Stimulated activated CD8-positive, alpha-beta memory T cell treated with anti-CD3 and anti-CD28 coated beads, Interleukin-2, amount 100 ng/mL, for 1 hour (primary cell): ENCODE results near the gene DGKD.
"Not testable (repeated sequence)": the region's sequence is repeated elsewhere in the genome, so short reads cannot be mapped to it uniquely, and the experiment has no call there.

ENCODE experiments used
- DNase-seq, 2 donors: peaks; one replicate each; pipeline ENCODE4 v3.0.0-alpha.2; 2020; ENCODE audit warnings: low read depth in 2 of 2

Gene DGKD

GRCh38 chr2:233386382-233387041, 32.2 kb downstream of the DGKD start:
- no peak for DNase-seq

DNA sequence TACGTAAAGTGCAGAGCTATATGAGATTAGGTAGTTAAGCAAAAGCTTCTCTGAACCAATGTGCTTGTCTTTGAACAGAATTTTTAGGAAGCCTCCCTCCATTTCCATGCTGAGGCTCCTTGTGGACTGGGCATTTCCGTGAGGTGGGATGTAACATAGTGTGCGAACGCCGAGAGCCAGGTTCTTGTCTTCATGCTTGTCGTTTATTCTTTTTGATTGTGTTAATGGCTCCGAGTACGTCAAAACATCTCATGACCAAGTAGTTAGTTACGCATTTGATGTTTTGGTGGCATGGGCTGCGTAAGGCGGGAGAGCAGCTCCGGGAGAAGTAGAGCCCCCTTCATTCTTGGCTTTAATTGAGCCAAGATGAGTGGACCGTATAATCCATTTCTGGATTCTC, 32.9 kb downstream of the DGKD start:
- DNase-seq = no peak

DNA sequence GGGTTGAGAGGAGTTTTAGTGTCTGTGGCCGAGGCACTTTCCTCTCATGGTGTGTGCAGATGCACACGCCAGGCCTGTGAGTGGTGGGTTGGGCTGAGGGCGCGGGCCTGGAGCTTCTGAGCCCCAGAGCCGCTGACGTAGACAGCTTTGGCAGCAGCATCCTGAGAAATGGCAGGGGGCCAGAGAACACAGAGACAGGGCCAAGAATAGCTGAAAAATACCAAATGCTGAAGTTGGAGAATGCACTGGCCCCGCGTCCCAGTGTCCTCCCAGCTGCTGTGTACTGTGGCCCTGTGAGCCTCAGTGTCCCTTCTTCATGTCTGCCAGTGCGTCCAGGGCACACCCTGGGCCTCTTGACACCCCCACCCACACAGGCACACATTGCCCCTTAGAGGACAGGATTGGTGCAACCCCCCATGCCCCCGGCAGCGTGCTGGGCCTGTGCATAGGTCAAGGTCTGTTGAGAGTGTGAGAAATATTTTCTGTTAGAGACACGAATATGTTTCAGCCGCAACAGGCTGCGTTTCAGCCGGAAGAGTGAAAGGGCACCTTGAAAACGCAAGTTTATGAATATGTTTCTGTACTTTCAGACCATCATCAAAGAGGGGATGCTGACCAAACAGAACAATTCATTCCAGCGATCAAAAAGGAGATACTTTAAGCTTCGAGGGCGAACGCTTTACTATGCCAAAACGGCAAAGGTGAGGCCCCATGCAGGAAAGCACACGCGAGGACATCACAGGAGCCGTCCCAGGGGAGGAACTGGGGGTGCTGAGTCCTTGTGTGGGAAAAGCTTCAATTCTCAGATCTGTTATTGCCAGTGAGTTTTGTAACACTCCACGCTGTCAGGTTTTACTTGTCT, 33.6 kb downstream of the DGKD start:
- DNase-seq = no peak

DNA sequence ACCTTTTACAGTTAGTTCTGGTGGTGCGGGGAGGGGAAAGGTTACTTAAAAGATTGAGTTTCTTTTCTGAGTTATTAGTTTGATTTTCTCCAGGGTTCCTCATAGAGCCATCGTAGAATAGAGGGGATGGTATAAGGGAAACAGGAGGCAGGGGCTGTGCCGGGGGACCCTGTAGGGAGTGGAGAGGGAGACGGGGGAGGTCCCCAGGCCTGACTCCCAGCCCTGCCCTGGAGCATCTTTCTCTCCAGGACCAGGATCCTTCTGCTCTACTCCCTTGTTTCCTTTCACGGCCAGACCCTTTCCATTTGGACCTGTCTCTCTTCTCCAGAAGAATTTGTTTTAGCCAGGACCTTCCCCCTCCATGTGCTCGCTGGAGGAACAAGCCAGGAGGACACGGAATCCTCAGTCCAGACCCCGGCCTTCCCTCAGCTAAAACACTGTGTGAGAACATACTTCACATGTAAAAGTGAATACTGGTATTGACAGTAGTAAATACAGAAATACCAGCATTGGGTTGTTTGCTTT, 35.4 kb downstream of the DGKD start:
- DNase-seq = no peak

GRCh38 chr2:233395687-233396086, 41.4 kb downstream of the DGKD start:
- DNase-seq = no peak

GRCh38 chr2:233396726-233397665, 42.7 kb downstream of the DGKD start:
- DNase-seq = not testable (repeated sequence)

- DNase-seq = no peak
These were observed 45.3 kb downstream of the DGKD start for GRCh38 chr2:233399306-233400225.

GRCh38 chr2:233400341-233400740, 46.0 kb downstream of the DGKD start:
- DNase-seq = no peak

DNA sequence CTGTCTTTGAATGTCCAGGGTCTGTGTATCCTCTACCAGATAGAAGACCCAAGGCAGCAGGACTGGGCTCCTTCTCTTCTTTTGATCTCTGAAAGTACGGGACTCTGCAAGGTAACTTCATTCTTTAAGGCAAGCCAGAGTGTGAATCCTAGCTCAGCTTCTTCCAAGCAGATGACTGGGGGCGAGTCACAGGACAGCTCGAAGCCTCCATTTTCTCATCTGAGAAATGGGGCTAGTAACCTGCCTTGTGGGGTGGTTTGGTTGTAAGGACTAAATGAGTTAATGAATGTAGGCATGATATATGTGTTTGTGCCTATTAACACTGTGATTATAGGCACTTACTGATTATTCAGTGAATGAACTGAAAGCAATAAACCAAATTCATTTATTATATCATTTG, 46.7 kb downstream of the DGKD start:
- DNase-seq = no peak

DNA sequence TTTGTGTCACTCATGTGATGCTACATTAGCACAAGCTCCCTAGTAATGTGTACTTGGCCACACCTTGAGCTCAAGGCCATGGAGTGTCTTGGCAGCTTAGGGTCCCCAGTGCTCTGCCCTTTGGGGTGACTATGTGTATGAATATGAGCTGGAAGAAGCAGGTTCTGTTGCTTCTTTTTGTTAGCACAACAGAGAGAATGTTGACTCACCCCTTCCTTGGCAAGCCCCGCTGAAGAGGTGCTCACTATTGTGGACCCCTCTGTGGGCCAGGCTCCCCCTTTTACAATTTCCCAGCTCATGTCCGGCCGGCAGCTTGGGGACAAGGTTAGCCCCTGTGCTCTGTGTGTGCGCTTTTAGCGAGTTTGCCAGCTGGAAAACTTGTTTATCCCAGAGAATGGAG, 48.1 kb downstream of the DGKD start:
- no peak for DNase-seq

DNA sequence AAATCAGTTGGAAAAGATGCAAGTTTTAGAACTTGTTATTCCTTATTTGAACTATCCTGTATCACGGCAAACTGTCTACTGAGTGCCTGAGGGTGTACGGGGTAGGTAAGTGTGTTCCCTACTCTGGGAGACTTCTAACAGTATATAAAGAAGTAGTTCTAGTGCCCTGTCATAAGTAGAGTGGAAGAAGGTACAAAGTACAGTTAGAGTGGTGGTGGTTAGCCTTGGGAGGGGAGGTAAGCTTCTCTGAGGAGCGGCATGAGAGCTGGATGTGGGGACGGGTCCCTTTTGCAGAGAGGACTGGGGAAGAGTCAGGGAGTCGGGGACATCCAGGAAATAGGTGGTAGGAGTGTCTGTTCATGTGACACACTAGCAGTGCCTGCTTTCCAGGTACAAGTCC, 48.5 kb downstream of the DGKD start:
- DNase-seq = no peak

DNA sequence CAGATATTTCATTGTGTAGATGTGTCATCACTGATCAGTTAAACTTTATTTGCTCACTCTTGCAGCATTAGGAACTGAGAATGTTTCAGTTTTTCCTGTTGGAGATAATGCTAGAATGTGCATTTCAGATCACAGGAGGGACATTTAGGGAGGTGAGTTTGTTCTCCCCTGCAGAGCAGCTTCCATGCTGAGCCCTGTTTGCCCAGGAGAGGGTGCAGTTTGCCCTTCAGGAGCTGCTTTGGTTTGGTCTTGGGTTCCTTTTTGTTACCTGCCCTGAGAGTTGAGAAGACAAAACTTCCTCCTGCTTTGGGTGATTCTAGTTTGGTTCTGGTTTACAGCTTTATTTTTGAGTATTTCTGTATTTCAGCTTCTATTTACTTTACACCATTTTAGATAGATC, 49.9 kb downstream of the DGKD start:
- no peak for DNase-seq

GRCh38 chr2:233406865-233407264, 52.6 kb downstream of the DGKD start:
- no peak for DNase-seq

DNA sequence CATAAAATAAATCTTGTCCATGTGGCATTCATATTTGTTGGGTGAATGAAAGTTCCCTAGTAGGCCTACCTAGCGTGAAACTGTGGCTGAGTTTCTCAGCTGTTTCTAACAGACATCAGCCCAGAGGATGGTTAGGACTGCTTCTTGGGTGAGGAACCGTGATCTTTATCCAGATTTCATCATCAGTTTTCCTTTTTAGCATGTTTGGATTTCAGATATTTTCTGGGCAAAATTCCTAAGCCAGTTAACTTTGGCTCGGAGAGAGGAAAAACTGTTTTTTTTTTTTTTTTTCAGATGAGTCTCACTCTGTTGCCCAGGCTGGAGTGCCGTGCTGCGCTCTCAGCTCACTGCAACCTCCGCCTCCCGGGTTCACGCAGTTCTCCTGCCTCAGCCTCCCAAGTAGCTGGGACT, 53.5 kb downstream of the DGKD start:
- no peak for DNase-seq

DNA sequence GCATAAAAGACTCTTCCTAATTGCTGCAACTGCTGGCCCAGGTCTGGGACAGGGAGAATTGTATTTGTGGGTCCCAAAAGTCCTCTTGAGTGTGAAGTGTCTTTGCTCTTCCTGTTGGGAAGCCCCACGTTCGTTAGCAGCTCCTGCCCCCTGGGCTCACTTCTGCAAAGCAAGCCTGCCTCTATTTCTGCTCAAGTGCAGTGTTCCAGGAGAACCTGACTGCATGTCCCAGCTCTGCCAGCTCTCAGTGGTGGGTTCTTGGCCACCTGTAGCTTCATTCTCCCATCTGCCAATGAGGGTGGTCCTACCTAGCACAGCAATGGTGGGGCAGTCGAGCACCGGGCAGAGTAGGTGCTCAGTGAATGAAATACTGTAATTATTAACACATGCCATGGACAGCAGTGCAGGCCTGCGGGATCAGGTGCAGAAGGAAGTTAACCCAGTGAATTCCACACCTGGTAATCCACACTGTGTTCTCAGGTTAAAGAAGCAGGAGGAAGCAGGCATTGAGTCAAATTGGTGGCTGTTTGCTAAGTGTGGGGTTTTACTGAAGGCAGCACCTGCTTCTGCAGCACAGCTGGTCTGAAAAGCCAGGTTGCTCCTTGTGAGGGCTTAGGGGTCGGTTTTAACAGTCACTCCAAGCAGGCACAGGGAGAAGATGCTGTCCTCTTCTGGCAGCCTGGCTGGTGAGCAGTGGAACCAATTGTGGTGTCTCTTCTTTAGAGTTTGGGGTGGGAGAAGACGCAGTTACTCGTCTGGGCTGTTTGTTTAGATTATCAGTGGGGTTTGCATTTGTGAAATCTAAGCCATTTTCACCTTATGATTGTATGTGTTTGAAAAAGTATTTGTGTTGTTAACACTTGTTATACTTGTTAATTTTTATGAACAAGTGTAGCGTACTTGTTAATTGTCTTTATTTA, 54.3 kb downstream of the DGKD start:
- DNase-seq = no peak

DNA sequence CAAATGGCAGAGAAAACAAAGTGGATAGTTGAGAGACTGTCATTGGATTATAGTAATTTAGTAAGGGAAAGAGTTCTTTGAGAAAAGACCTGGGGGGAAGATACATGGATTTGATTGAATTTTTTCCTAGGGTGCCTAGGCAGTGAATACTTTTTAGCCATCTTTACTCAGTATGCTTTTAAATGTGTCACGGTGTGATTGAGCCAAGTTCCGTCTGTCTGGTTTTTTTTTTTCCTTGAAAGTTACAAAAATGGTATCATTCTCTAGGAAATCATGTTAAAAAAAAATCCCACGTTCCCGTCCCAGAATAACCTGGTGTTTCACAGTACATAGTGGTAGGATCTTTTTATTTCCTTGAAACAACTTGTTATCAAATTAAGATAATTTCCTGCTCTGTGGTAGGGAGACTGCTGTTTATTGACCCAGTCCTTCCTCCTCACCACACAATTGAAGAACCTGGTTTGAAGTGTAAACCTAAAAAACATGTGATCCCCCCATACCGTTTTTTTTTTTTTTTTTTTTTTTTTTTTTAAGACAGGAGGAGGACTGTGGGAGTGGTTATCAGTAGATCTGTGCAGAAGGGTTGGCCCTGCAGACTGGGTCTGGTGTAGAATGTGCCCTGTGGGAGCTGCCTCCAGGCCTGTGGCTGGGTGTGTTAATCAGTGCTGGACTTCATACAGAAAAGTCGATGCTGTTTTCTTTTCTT, 55.1 kb downstream of the DGKD start:
- no peak for DNase-seq

DNA sequence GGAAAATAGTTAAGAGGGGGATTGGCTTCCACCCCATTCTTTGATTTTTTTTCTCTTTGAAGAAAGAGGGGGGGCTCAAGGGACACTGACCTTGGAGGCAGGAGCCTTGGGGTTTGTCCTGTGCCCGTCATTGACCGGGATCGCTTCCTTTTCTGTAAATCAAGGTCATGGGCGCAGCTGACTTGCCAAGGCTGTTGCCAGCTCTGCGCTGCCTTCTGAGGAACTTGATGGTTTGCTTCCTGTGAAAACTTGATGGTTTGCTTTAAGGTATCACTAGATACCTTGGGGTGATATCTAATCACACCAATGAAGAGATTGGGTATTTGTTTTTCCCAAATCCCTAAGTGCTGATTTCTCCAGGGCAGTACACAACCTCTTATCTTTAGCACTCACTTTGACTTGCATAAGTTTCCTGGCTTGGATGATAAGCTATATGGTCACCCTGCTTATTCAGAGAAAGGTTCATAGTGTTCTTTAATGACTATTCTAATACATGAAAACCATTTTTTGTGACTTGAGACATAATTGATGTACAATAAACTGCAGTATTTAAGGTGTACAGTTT, 56.0 kb downstream of the DGKD start:
- no peak for DNase-seq

GRCh38 chr2:233411162-233411561, 56.9 kb downstream of the DGKD start:
- no peak for DNase-seq

DNA sequence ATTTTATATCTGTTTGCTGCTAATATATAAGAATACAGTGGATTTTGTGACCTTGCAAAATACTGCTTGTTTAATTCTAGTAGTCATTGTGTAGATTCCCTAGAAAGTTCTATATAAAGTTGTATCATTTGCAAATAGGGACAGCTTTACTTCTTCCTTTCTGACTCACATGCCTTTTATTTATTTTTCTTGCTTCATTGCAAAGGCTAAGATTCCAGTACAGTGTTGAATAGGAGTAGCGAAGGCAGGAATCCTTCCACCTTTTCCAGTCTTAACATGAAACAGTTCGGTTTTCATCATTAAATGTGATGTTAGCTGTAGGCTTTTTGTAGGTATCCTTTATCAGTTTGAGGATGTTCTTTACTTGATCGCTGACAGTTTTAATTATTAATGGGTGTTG, 58.1 kb downstream of the DGKD start:
- DNase-seq = no peak
